ENCODE data around the gene CCNJL.
"Not testable (repeated sequence)": the region's sequence is repeated elsewhere in the genome, so short reads cannot be mapped to it uniquely, and the experiment has no call there.

The CCNJL gene

GRCh38 chr5:160260881-160261815, 51.2 kb downstream of the CCNJL start:
- Histone ChIP-seq H3K9me3 (ENCODE audit: control insufficient read depth, insufficient read depth, low read length) (no peaks in the 10 kb centered on the region), H3K36me3 (ENCODE audit: control insufficient read depth, insufficient read depth, low read length) (peaks cover 13% of the 10 kb centered on the region; the same call in 1 of the 2 replicates), H3K4me1 (ENCODE audit: control insufficient read depth, insufficient read depth, low read length) (peaks cover 26% of the 10 kb centered on the region), H3K9ac (ENCODE audit: low read depth, low read length) (no peak overlapping the region), H3K27me3 (ENCODE audit: control insufficient read depth, insufficient read depth, low read length) (no peaks in the 10 kb centered on the region), H3K4me3 (ENCODE audit: low read depth, low read length) (no peak overlapping the region), H3K27ac (ENCODE audit: low read depth, low read length) (peak overlapping the region; percentile 72)

GRCh38 chr5:160260006-160260775, 52.2 kb downstream of the CCNJL start:
- H3K9me3 ChIP-seq (ENCODE audit: control insufficient read depth, insufficient read depth, low read length), result no peaks in the 10 kb centered on the region
- peaks cover 22% of the 10 kb centered on the region for H3K36me3 ChIP-seq (ENCODE audit: control insufficient read depth, insufficient read depth, low read length)
- no peaks in the 10 kb centered on the region for H3K27me3 ChIP-seq (ENCODE audit: control insufficient read depth, insufficient read depth, low read length)
- H3K9ac ChIP-seq (ENCODE audit: low read depth, low read length), result no peak overlapping the region
- no peak overlapping the region for H3K4me3 ChIP-seq (ENCODE audit: low read depth, low read length)
- peaks cover 21% of the 10 kb centered on the region; the same call in 1 of the 2 replicates for H3K4me1 ChIP-seq (ENCODE audit: control insufficient read depth, insufficient read depth, low read length)
- peak overlapping the region; percentile 72 for H3K27ac ChIP-seq (ENCODE audit: low read depth, low read length)

GRCh38 chr5:160259341-160259740, 53.0 kb downstream of the CCNJL start:
- Histone ChIP-seq H3K36me3 (ENCODE audit: control insufficient read depth, insufficient read depth, low read length) (peaks cover 27% of the 10 kb centered on the region), H3K27ac (ENCODE audit: low read depth, low read length) (no peak overlapping the region), H3K4me3 (ENCODE audit: low read depth, low read length) (no peak overlapping the region), H3K4me1 (ENCODE audit: control insufficient read depth, insufficient read depth, low read length) (peaks cover 21% of the 10 kb centered on the region; the same call in 1 of the 2 replicates), H3K27me3 (ENCODE audit: control insufficient read depth, insufficient read depth, low read length) (no peaks in the 10 kb centered on the region), H3K9ac (ENCODE audit: low read depth, low read length) (no peak overlapping the region), H3K9me3 (ENCODE audit: control insufficient read depth, insufficient read depth, low read length) (no peaks in the 10 kb centered on the region)

GRCh38 chr5:160254706-160255105, 57.7 kb downstream of the CCNJL start:
- H3K27ac ChIP-seq (ENCODE audit: low read depth, low read length), result no peak overlapping the region
- H3K9ac ChIP-seq (ENCODE audit: low read depth, low read length), result no peak overlapping the region
- peaks cover 62% of the 10 kb centered on the region for H3K36me3 ChIP-seq (ENCODE audit: control insufficient read depth, insufficient read depth, low read length)

GRCh38 chr5:160253441-160253840, 58.9 kb downstream of the CCNJL start:
- no peaks in the 10 kb centered on the region for H3K4me1 ChIP-seq (ENCODE audit: control insufficient read depth, insufficient read depth, low read length)
- no peak overlapping the region for H3K9ac ChIP-seq (ENCODE audit: low read depth, low read length)
- peaks cover 54% of the 10 kb centered on the region for H3K36me3 ChIP-seq (ENCODE audit: control insufficient read depth, insufficient read depth, low read length)
- no peak overlapping the region for H3K27ac ChIP-seq (ENCODE audit: low read depth, low read length)
- no peaks in the 10 kb centered on the region for H3K9me3 ChIP-seq (ENCODE audit: control insufficient read depth, insufficient read depth, low read length)
- no peak overlapping the region for H3K4me3 ChIP-seq (ENCODE audit: low read depth, low read length)
- no peaks in the 10 kb centered on the region for H3K27me3 ChIP-seq (ENCODE audit: control insufficient read depth, insufficient read depth, low read length)

More at GRCh38 chr5:160254706-160255105, 57.7 kb downstream of the CCNJL start:
- Histone ChIP-seq H3K9me3 (ENCODE audit: control insufficient read depth, insufficient read depth, low read length) (no peaks in the 10 kb centered on the region), H3K4me1 (ENCODE audit: control insufficient read depth, insufficient read depth, low read length) (no peaks in the 10 kb centered on the region), H3K4me3 (ENCODE audit: low read depth, low read length) (no peak overlapping the region), H3K27me3 (ENCODE audit: control insufficient read depth, insufficient read depth, low read length) (no peaks in the 10 kb centered on the region)

- Histone ChIP-seq H3K9ac (ENCODE audit: low read depth, low read length) (no peak overlapping the region), H3K27me3 (ENCODE audit: control insufficient read depth, insufficient read depth, low read length) (no peaks in the 10 kb centered on the region), H3K9me3 (ENCODE audit: control insufficient read depth, insufficient read depth, low read length) (no peaks in the 10 kb centered on the region), H3K4me3 (ENCODE audit: low read depth, low read length) (no peak overlapping the region), H3K4me1 (ENCODE audit: control insufficient read depth, insufficient read depth, low read length) (no peaks in the 10 kb centered on the region), H3K36me3 (ENCODE audit: control insufficient read depth, insufficient read depth, low read length) (peaks cover 51% of the 10 kb centered on the region), H3K27ac (ENCODE audit: low read depth, low read length) (no peak overlapping the region)
Observed at GRCh38 chr5:160252916-160253315, 59.4 kb downstream of the CCNJL start.

- H3K27ac ChIP-seq (ENCODE audit: low read depth, low read length), result no peak overlapping the region
- no peak overlapping the region for H3K9ac ChIP-seq (ENCODE audit: low read depth, low read length)
- H3K4me3 ChIP-seq (ENCODE audit: low read depth, low read length), result no peak overlapping the region
- H3K4me1 ChIP-seq (ENCODE audit: control insufficient read depth, insufficient read depth, low read length), result no peaks in the 10 kb centered on the region
- no peaks in the 10 kb centered on the region for H3K9me3 ChIP-seq (ENCODE audit: control insufficient read depth, insufficient read depth, low read length)
- H3K27me3 ChIP-seq (ENCODE audit: control insufficient read depth, insufficient read depth, low read length), result no peaks in the 10 kb centered on the region
- peaks cover 50% of the 10 kb centered on the region for H3K36me3 ChIP-seq (ENCODE audit: control insufficient read depth, insufficient read depth, low read length)
Observed at GRCh38 chr5:160251406-160252155, 60.8 kb downstream of the CCNJL start.

GRCh38 chr5:160250826-160251225, 61.5 kb downstream of the CCNJL start:
- Histone ChIP-seq H3K9ac (ENCODE audit: low read depth, low read length) (no peak overlapping the region), H3K27ac (ENCODE audit: low read depth, low read length) (no peak overlapping the region), H3K9me3 (ENCODE audit: control insufficient read depth, insufficient read depth, low read length) (no peaks in the 10 kb centered on the region), H3K27me3 (ENCODE audit: control insufficient read depth, insufficient read depth, low read length) (no peaks in the 10 kb centered on the region), H3K4me1 (ENCODE audit: control insufficient read depth, insufficient read depth, low read length) (no peaks in the 10 kb centered on the region), H3K4me3 (ENCODE audit: low read depth, low read length) (no peak overlapping the region), H3K36me3 (ENCODE audit: control insufficient read depth, insufficient read depth, low read length) (peaks cover 46% of the 10 kb centered on the region)

- no peaks in the 10 kb centered on the region for H3K27me3 ChIP-seq (ENCODE audit: control insufficient read depth, insufficient read depth, low read length)
- no peak overlapping the region for H3K4me3 ChIP-seq (ENCODE audit: low read depth, low read length)
- H3K27ac ChIP-seq (ENCODE audit: low read depth, low read length), result no peak overlapping the region
- no peak overlapping the region for H3K9ac ChIP-seq (ENCODE audit: low read depth, low read length)
- peaks cover 40% of the 10 kb centered on the region for H3K36me3 ChIP-seq (ENCODE audit: control insufficient read depth, insufficient read depth, low read length)
- no peaks in the 10 kb centered on the region for H3K9me3 ChIP-seq (ENCODE audit: control insufficient read depth, insufficient read depth, low read length)
- H3K4me1 ChIP-seq (ENCODE audit: control insufficient read depth, insufficient read depth, low read length), result no peaks in the 10 kb centered on the region
Observed at GRCh38 chr5:160250226-160250625, 62.1 kb downstream of the CCNJL start.

GRCh38 chr5:160249570-160249969, 62.8 kb downstream of the CCNJL start:
- not testable (repeated sequence) for H3K4me1 ChIP-seq (ENCODE audit: control insufficient read depth, insufficient read depth, low read length); H3K27me3 ChIP-seq (ENCODE audit: control insufficient read depth, insufficient read depth, low read length); H3K9ac ChIP-seq (ENCODE audit: low read depth, low read length); H3K4me3 ChIP-seq (ENCODE audit: low read depth, low read length); H3K27ac ChIP-seq (ENCODE audit: low read depth, low read length); H3K9me3 ChIP-seq (ENCODE audit: control insufficient read depth, insufficient read depth, low read length)
- H3K36me3 ChIP-seq (ENCODE audit: control insufficient read depth, insufficient read depth, low read length), result peaks cover 37% of the 10 kb centered on the region
